ENCODE data around the gene GPR31.

DNA sequence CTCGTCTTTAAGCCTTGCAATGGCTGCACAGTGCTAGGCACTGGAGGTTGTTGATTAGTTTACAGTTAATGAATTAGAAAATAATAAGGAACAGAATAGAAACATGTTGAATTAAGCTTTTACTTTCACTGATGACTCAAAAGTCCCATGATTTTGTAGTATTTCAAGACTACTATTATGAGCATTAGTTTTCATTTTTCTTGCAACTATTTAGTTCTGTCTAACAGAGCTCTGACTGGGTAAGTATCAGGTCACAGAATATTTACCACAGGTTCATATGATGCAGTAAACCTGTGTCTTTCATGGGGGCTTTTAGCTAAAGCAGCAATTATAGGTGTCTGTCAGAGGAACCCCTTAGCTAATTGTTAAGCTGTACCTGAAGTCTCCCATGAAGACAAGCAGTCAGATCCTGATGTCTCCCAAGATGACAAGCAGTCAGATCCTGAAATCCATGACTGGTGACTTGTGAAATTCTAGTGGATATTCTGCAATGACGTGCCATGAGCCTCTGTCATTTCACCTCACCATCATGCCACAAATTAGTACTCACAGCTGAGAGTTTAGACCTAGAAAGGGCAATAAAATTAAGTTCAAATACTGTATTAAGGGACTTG, 8.2 kb upstream of the GPR31 start:
- TF ChIP-seq EZH2phosphoT487 (IDR thresholded peaks at IDR 0.05; ENCODE audit: borderline replicate concordance, low read length) (no peak), EZH2 (IDR thresholded peaks at IDR 0.05; ENCODE audit: low read length, unreplicated experiment) (no peak)
- TF ChIP-seq, protein P1, sequence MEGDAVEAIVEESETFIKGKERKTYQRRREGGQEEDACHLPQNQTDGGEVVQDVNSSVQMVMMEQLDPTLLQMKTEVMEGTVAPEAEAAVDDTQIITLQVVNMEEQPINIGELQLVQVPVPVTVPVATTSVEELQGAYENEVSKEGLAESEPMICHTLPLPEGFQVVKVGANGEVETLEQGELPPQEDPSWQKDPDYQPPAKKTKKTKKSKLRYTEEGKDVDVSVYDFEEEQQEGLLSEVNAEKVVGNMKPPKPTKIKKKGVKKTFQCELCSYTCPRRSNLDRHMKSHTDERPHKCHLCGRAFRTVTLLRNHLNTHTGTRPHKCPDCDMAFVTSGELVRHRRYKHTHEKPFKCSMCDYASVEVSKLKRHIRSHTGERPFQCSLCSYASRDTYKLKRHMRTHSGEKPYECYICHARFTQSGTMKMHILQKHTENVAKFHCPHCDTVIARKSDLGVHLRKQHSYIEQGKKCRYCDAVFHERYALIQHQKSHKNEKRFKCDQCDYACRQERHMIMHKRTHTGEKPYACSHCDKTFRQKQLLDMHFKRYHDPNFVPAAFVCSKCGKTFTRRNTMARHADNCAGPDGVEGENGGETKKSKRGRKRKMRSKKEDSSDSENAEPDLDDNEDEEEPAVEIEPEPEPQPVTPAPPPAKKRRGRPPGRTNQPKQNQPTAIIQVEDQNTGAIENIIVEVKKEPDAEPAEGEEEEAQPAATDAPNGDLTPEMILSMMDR (conservative IDR thresholded peaks at IDR 0.05; ENCODE audit: low read depth, low read length), result no peak
